Muscle layer of duodenum (tissue), 2 donors: ENCODE data around the gene PTPRG.
"Not testable (repeated sequence)": the region's sequence is repeated elsewhere in the genome, so short reads cannot be mapped to it uniquely, and the experiment has no call there.

Experiments used
- H3K27ac ChIP-seq: one replicate; pipeline ENCODE4 v1.7.0; 2013; ENCODE audit warnings: mild to moderate bottlenecking, low read length
- H3K27me3 ChIP-seq: one replicate; pipeline ENCODE4 v1.7.0; 2013; ENCODE audit warnings: low read depth, mild to moderate bottlenecking, control low read depth, low read length
- H3K36me3 ChIP-seq, 2 donors: one replicate each; pipeline ENCODE4 v1.7.0; 2013; ENCODE audit warnings: low read length in 2 of 2, control low read depth in 1 of 2, mild to moderate bottlenecking in 1 of 2; ENCODE audit not compliant: insufficient read depth in 2 of 2, control insufficient read depth in 1 of 2
- H3K4me1 ChIP-seq, 2 donors: one replicate each; pipeline ENCODE4 v1.7.0; 2013; ENCODE audit warnings: low read length in 2 of 2, mild to moderate bottlenecking in 2 of 2, control low read depth in 1 of 2, moderate library complexity in 1 of 2; ENCODE audit not compliant: insufficient read depth in 2 of 2, control insufficient read depth in 1 of 2
- H3K4me3 ChIP-seq, 2 donors: one replicate each; pipeline ENCODE4 v1.7.0; 2013; ENCODE audit warnings: low read length in 2 of 2, low read depth in 1 of 2, mild to moderate bottlenecking in 1 of 2
- H3K9me3 ChIP-seq, 2 donors: one replicate each; pipeline ENCODE4 v1.7.0; 2013; ENCODE audit warnings: low read length in 2 of 2, control low read depth in 1 of 2, mild to moderate bottlenecking in 1 of 2; ENCODE audit not compliant: control insufficient read depth in 1 of 2
- donor health status: healthy.

PTPRG gene

DNA sequence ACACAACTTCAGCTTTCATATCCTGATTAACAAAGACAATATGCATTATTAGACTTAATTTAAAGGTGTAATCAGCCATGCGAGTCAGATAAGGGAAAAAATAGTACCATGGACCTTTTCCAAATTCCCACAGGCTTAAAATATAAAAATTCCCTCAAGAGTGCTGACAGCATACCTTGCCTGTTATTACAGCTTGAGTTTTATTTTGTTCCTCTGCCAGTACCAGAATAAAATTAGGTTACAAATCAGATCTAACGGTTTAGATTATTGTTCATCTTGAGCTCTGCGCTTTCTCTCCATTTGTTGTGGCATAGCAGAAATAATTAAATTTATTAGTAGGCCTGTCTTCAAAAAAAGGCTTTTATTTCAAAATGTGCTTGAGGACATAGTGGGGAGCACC, 250.3 kb downstream of the PTPRG start:
- Histone ChIP-seq H3K4me1 (peaks cover 20 to 44% of the 10 kb centered on the region in 2 donors), H3K9me3 (no peaks in the 10 kb centered on the region), H3K27me3 (no peaks in the 10 kb centered on the region), H3K27ac (no peak overlapping the region), H3K4me3 (no peak overlapping the region), H3K36me3 (no peaks in the 10 kb centered on the region)

DNA sequence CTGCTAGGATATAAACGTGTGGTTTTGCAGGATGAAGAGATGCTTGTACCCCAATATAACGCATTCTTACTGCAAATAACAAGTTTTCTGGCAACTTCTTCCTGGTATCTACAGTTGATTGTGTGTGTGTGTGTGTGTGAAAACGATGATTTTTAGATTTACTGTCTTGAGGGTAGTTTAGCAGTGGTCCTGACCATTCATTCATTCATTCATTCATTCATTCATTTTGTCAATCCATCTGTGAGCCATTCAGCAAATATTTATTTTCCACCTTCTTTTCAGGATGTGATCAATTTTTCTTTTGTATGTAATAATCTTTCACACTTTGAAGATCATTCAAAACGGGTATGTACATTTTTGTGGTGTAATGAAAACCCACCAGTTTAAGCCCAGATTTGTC, 250.7 kb downstream of the PTPRG start:
- no peak overlapping the region for H3K4me3 ChIP-seq
- H3K27me3 ChIP-seq = no peaks in the 10 kb centered on the region
- no peak overlapping the region for H3K27ac ChIP-seq
- H3K36me3 ChIP-seq = no peaks in the 10 kb centered on the region
- no peaks in the 10 kb centered on the region for H3K9me3 ChIP-seq
- H3K4me1 ChIP-seq = peaks cover 20 to 41% of the 10 kb centered on the region in 2 donors

DNA sequence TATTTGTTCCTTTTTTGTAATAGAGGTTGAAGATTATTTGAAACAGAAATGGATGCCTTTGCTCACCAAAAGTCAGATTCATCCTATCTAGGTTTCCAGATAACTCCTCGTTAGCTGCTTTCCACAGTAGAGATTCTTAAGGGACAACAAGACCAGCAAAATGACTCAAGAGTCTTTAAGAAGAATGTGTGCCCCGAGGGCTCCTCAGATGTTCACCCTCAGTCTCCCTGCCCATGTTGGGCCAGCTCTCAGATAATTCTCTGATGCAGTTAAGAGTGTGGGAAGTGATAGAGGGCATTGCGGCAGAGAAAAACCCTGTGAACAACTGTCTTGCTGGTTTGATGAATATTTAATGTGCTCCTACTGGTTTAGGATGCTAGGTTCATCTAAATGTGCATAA, 251.1 kb downstream of the PTPRG start:
- Histone ChIP-seq H3K27ac (no peak overlapping the region), H3K27me3 (no peaks in the 10 kb centered on the region), H3K9me3 (no peaks in the 10 kb centered on the region), H3K36me3 (no peaks in the 10 kb centered on the region), H3K4me1 (peaks cover 20 to 41% of the 10 kb centered on the region in 2 donors), H3K4me3 (no peak overlapping the region)

DNA sequence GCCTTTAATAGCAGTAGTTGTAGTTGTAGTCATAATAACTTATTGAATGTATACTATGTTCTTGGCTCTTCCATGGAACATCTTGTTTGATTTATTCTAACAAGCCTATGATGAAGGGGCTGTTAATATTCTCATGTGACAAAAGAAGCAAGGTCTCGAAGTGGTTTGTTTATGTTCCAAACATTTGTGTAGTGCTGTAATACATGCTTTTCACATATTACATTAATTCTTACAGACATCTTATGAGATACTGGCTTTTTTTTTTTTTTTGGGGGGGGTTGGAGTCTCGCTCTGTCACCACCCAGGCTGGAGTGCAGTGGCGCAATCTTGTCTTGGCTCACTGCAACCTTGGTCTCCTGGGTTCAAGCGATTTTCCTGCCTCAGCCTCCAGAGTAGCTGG, 252.3 kb downstream of the PTPRG start:
- H3K36me3 ChIP-seq = no peaks in the 10 kb centered on the region
- H3K9me3 ChIP-seq = no peaks in the 10 kb centered on the region
- no peak overlapping the region for H3K27ac ChIP-seq
- no peaks in the 10 kb centered on the region for H3K27me3 ChIP-seq
- peaks cover 17 to 38% of the 10 kb centered on the region in 2 donors for H3K4me1 ChIP-seq
- no peak overlapping the region for H3K4me3 ChIP-seq

DNA sequence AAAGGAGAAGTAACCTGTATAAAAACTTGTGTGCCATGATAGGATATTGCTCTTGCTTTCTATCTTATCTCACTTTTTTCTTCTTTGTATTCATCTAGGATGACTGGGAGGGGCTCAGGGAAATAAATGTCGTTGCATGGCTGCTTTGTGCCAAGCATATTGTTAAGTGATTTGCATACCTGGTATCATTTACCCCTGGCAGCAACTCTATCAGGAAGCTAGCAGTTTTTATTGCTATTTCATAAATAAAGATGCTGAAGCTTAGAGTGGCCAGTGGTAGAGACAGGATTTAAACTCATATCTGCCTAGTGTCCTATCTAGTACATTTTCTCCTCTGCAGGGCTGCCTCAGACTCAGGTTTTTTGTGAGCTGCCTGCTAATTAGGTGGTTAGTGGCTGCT, 253.3 kb downstream of the PTPRG start:
- no peak overlapping the region for H3K4me3 ChIP-seq
- H3K9me3 ChIP-seq = no peaks in the 10 kb centered on the region
- H3K4me1 ChIP-seq = peaks cover 10 to 27% of the 10 kb centered on the region in 2 donors
- H3K27me3 ChIP-seq = no peaks in the 10 kb centered on the region
- no peak overlapping the region for H3K27ac ChIP-seq
- no peaks in the 10 kb centered on the region for H3K36me3 ChIP-seq

DNA sequence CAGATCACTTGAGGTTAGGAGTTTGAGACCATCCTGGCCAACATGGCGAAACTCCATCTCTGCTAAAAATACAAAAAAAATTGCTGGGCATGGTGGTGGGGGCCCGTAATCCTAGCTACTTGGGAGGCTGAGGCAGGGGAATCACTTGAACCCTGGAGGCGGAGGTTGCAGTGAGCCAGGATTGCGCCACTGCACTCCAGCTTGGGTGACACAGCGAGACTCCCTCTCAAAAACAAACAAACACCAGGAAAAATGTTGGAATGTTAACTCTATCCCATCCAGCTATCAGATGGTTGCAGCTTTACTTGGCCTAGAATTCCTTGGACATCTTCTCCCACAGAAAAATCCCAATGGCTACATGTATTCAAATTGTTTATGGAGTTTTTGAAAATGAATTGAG, 254.9 kb downstream of the PTPRG start:
- peaks cover 0 to 11% of the 10 kb centered on the region in 2 donors for H3K4me1 ChIP-seq
- not testable (repeated sequence) for H3K9me3 ChIP-seq, H3K4me3 ChIP-seq

DNA sequence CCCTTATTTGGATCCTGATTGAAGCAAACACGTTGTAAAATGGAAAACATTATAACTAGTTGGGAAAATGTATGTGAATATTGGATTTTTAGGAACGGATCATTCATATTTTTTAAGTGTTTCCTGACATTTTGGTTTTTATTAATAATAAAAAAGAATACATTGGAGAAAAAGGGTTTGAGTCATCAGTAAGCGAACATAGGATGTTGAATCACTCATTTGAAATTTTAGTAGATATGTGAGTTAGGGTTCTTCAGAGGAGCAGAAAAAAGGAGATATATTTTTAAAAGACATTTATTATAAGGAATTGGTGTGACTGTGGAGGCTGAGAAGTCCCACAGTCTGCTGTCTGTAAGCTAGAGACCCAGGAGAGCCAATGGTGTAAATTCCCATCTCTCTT, 258.5 kb downstream of the PTPRG start:
- Histone ChIP-seq H3K36me3 (no peaks in the 10 kb centered on the region), H3K27ac (no peak overlapping the region), H3K27me3 (no peaks in the 10 kb centered on the region), H3K4me1 (peaks cover 0 to 5% of the 10 kb centered on the region in 2 donors), H3K9me3 (no peaks in the 10 kb centered on the region), H3K4me3 (no peak overlapping the region)

More for the DNA sequence above, 254.9 kb downstream of the PTPRG start:
- H3K36me3 ChIP-seq, H3K27ac ChIP-seq, H3K27me3 ChIP-seq: not testable (repeated sequence)

DNA sequence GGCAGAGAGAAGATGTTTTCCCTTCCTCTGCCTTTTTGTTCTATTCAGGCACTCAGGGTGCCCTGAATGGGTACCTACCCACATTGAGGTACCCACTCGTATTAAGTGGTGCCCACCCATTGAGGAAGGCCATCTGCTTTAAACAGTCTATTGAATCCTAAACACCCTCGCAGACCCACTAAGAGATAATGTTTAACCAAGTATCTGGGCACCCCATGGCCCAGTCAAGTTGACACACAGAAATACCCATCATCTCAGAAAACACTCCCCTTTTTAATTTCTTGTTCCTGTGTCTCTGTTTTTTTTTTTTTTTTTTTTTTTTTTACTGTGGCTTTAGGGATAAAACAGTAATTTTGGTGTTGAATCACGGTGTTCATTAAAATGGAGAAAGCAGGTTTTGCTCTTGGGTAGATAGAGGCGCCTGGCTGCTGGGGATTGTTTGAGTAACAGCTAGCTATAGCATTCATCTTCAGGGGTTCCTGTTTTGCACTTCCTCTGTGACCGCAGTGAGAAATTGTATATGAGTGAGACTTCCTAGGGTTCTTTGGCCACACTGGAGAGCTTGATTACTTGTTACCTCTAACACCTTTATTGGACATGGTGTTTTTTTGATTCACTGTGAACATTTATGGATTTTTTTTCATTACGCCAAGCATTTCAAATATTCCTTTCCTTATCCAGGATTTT, 259.1 kb downstream of the PTPRG start:
- Histone ChIP-seq H3K9me3 (no peaks in the 10 kb centered on the region), H3K36me3 (no peaks in the 10 kb centered on the region), H3K4me3 (no peak overlapping the region), H3K27ac (no peak overlapping the region), H3K4me1 (peaks cover 0 to 3% of the 10 kb centered on the region in 2 donors), H3K27me3 (no peaks in the 10 kb centered on the region)

DNA sequence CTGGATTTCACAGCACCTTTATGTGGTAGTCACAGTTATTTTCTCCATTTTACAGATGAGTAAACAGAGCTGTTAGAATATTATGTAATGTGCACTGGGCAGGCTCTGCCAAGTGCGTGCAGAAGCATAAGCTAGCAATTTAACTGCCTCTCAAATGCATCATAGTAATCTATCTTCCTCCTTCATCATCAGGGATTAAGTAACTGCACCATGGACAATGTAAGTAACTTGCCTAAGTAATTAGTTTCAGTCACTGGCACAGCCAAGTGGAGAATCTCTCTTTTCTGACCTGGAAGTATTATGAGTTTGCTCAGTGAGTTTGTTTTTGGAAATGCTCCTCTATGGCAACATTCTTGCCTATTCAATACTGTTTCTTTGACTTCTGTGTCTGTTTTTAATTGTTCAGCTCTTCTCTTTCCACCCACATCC, 260.5 kb downstream of the PTPRG start:
- Histone ChIP-seq H3K36me3 (no peaks in the 10 kb centered on the region), H3K4me1 (peaks cover 0 to 3% of the 10 kb centered on the region in 2 donors), H3K27ac (no peak overlapping the region), H3K9me3 (no peaks in the 10 kb centered on the region), H3K27me3 (no peaks in the 10 kb centered on the region), H3K4me3 (no peak overlapping the region)

DNA sequence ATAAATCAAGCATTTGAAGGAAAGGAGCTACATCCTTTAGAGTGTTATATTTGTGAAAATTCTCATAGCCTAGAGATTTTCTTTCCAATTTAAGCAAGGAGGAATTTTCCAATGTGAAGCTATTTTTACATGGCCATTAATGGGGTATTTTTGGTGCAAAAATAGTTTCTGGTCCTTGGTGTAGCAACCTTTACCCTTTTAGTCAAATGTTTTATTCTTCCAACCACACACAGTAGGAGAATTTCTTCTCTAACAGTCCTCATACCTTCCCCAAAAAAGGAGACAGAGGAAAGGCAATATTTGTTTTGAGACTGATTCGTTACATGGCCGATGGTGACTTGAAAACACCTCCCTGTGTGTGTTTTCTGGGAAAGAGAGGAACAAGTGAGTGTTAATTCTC, 261.2 kb downstream of the PTPRG start:
- H3K9me3 ChIP-seq = no peaks in the 10 kb centered on the region
- peak overlapping the region; percentile 9 for H3K27ac ChIP-seq
- no peaks in the 10 kb centered on the region for H3K27me3 ChIP-seq
- H3K4me1 ChIP-seq = peaks cover 0 to 3% of the 10 kb centered on the region in 2 donors
- H3K4me3 ChIP-seq = no peak overlapping the region
- no peaks in the 10 kb centered on the region for H3K36me3 ChIP-seq

DNA sequence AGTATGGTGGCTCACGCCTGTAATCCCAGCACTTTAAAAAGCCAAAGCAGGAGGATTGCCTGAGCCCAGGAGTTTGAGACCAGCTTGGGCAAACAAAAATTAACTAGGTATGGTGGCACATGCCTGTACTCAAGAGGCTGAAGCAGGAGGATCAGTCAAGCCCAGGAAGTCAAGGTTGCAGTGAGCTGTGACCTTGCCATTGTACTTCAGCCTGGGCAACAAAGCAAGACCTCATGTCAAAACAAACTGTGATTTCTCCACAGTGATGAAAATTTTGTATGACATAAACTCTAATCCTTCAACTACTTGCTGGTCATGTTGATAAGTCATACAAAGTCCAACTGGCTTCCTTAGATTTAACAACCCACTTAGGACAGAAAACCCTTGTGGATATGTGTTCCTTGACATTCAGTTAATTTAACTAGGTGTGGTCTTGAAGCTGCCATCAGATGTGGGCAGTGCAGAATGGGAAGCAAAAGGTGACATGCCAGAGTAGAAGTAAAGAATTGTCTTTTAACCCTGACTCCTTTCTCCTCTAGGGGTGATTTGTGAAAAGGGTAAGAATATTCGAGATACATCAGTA, 263.3 kb downstream of the PTPRG start:
- Histone ChIP-seq H3K4me3 (no peak overlapping the region), H3K9me3 (no peaks in the 10 kb centered on the region), H3K27ac (no peak overlapping the region), H3K27me3 (no peaks in the 10 kb centered on the region), H3K4me1 (peaks cover 5 to 20% of the 10 kb centered on the region in 2 donors), H3K36me3 (no peaks in the 10 kb centered on the region)

DNA sequence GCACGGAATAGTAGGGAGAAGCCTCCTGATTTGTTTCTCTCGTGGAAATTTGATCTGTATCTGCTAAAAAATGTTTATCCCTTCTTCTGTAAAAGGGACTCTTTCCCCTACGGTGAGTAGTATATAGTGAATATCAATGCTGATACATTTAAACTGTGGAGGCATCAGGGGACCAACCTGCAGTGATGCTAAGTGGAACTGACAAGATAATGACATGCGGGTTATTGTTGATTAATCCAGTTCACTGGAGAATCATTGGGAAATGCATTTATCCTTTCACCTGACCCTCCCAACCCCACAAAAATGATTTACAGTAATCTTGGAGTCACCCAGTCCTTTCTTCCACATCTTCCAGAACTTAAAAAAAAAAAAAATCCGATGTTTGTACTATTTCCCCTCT, 264.8 kb downstream of the PTPRG start:
- peaks cover 5 to 20% of the 10 kb centered on the region in 2 donors for H3K4me1 ChIP-seq

More for the DNA sequence above, 264.8 kb downstream of the PTPRG start:
- no peak overlapping the region for H3K4me3 ChIP-seq
- H3K27me3 ChIP-seq = no peaks in the 10 kb centered on the region
- H3K36me3 ChIP-seq = no peaks in the 10 kb centered on the region
- H3K9me3 ChIP-seq = no peaks in the 10 kb centered on the region
- no peak overlapping the region for H3K27ac ChIP-seq
